Chondrocyte (in vitro differentiated cells): Measurements from ENCODE around the gene MYO5C. TPM values are rescaled to one million over a fixed set of nuclear protein-coding genes. Genes with fewer than 3 reads are reported as not detected.

ENCODE experiments used
- DNase-seq: peaks from one replicate; pipeline ENCODE4 v3.0.0; 2021; ENCODE audit warnings: mixed read lengths, low spot score
- H3K27ac Mint-ChIP-seq: one replicate; pipeline ENCODE4 v1.8.0; 2021; ENCODE audit warnings: mild to moderate bottlenecking, moderate library complexity, mixed read lengths; ENCODE audit not compliant: unreplicated experiment
- H3K27me3 Mint-ChIP-seq: 2 replicates; pipeline ENCODE4 v1.8.0; 2021; ENCODE audit warnings: low read depth, mixed read lengths
- H3K36me3 Mint-ChIP-seq: 2 replicates; pipeline ENCODE4 v1.8.0; 2021; ENCODE audit warnings: low read depth, mixed read lengths
- H3K4me1 Mint-ChIP-seq: 2 replicates; pipeline ENCODE4 v1.8.0; 2021; ENCODE audit warnings: low read depth, mild to moderate bottlenecking, mixed read lengths
- H3K4me3 Mint-ChIP-seq: one replicate; pipeline ENCODE4 v1.8.0; 2021; ENCODE audit warnings: mild to moderate bottlenecking, moderate library complexity, mixed read lengths; ENCODE audit not compliant: unreplicated experiment
- H3K9me3 Mint-ChIP-seq: 2 replicates; pipeline ENCODE4 v1.8.0; 2021; ENCODE audit warnings: low read depth, mixed read lengths
- total RNA-seq: library from RNA; stranded (reverse); gene quantifications from 3 replicates; pipeline ENCODE4 v1.2.1, GENCODE V29; 2021
- TF ChIP-seq, protein P1 (sequence below): fragments of 200-600 bp; sonication (generic); IDR thresholded peaks from 2 replicates; pipeline ENCODE4 v1.5.0; 2021; ENCODE audit warnings: antibody characterized with exemption, mild to moderate bottlenecking, moderate library complexity

MYO5C gene
- total RNA-seq, 1 donor from 2014 or later = 1.4 TPM

DNA sequence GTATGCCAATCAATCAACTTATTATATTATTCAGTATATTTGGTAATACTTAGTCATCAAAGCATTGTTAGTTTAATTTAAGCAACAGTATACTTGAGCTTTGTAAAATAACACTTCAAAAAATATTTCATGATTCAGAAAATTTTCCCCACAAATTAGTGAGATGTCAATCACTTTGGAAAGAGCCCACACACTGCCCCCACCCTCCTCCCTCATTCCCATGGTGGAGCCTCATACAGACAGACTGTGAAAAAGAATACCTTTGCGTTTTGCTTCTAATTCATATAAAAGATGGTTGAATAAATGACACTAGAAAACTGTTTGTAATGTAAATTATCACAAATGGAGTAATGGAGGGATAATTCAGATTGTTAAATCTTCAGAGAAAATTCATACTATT lies 43.3 kb upstream of the MYO5C start:
- no peak for DNase-seq
- H3K27me3 Mint-ChIP-seq = no peaks in the 10 kb centered on the region
- no peak overlapping the region for H3K27ac Mint-ChIP-seq
- TF ChIP-seq, protein P1, sequence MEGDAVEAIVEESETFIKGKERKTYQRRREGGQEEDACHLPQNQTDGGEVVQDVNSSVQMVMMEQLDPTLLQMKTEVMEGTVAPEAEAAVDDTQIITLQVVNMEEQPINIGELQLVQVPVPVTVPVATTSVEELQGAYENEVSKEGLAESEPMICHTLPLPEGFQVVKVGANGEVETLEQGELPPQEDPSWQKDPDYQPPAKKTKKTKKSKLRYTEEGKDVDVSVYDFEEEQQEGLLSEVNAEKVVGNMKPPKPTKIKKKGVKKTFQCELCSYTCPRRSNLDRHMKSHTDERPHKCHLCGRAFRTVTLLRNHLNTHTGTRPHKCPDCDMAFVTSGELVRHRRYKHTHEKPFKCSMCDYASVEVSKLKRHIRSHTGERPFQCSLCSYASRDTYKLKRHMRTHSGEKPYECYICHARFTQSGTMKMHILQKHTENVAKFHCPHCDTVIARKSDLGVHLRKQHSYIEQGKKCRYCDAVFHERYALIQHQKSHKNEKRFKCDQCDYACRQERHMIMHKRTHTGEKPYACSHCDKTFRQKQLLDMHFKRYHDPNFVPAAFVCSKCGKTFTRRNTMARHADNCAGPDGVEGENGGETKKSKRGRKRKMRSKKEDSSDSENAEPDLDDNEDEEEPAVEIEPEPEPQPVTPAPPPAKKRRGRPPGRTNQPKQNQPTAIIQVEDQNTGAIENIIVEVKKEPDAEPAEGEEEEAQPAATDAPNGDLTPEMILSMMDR = no peak
- peaks cover 27% of the 10 kb centered on the region for H3K4me1 Mint-ChIP-seq
- H3K9me3 Mint-ChIP-seq = no peaks in the 10 kb centered on the region
- peaks cover 6% of the 10 kb centered on the region for H3K36me3 Mint-ChIP-seq
- H3K4me3 Mint-ChIP-seq = no peak overlapping the region

DNA sequence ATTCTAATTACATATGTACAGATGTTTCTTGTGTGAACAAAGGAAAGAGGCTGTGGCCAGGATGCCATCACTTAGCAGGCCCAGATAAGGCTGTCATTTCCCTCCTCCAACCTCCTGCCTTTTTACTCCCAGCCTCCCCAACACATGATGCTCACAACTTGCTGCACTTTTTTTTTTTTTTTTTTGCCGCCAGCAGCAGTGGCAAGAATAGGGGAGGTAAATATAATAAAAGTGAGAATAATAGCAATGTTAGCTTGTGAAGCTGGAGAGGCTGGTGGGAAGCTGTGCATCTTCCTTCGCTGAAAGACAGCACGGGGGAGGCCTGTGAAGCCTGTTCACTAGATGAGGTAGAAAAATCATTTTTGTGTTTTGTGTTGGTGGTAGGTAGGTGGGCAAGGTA lies 42.5 kb upstream of the MYO5C start:
- Mint-ChIP-seq H3K27ac (no peak overlapping the region), H3K36me3 (peaks cover 6% of the 10 kb centered on the region)

DNA sequence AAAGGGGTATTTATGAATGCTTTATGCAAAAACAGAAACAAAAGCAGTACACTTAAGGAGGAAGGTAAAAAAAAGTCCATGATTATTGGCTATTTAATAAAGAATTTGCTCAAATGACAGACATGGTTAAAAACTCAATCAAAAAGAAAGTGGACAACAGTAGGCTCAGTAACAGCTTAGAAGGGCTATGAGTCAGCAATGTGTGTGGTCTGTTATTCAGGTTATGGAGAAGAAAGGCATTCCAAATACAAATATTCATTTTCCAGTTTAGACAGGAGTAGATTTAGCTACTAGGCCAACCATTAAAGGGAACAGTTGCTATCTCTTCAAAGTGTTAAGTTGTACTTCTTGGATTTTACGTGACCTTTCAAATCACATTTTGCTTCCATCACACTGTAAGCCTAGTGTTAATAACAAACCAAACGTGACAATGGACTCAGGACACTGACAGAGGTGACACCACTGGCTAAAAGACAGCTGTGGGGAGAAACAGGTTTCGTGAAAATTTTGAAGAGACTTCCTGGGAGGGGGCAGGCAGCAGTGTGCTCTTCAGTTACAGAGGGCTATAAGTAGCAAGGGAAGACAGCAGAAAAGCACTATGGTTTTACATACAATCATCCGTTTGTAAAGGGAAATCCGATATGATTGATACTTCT lies 41.7 kb upstream of the MYO5C start:
- DNase-seq = no peak
- H3K4me3 Mint-ChIP-seq = no peak overlapping the region
- no peaks in the 10 kb centered on the region for H3K9me3 Mint-ChIP-seq
- peak overlapping the region; percentile 82 for H3K27ac Mint-ChIP-seq
- H3K4me1 Mint-ChIP-seq = peaks cover 27% of the 10 kb centered on the region
- H3K36me3 Mint-ChIP-seq = peaks cover 5% of the 10 kb centered on the region
- no peaks in the 10 kb centered on the region for H3K27me3 Mint-ChIP-seq
- TF ChIP-seq, protein P1 = no peak

More for the DNA sequence above, 42.5 kb upstream of the MYO5C start:
- H3K4me3 Mint-ChIP-seq = no peak overlapping the region
- H3K4me1 Mint-ChIP-seq = peaks cover 25% of the 10 kb centered on the region
- H3K27me3 Mint-ChIP-seq = no peaks in the 10 kb centered on the region
- DNase-seq = no peak
- no peaks in the 10 kb centered on the region for H3K9me3 Mint-ChIP-seq
- TF ChIP-seq, protein P1 = no peak

DNA sequence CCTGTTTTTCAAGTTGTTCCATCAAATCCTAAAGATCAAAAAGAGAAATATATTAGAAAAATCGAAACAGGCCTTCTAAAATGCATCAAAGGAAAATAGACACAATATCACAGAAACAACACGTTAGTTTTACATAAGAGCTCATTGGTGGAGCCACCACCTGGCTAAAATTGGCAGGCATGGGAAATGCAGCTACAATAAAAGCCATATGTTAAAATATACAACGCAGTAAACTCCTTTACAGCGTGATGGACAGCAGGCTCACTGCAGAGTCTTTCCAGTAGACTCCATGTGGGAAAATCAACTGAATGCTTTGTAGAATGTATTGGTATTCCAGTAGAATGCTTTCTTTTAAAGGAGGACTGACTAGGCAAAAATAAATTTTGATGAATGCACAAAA lies 40.9 kb upstream of the MYO5C start:
- H3K27ac Mint-ChIP-seq = peak overlapping the region; percentile 5
- no peaks in the 10 kb centered on the region for H3K27me3 Mint-ChIP-seq
- H3K36me3 Mint-ChIP-seq = peaks cover 5% of the 10 kb centered on the region
- peaks cover 29% of the 10 kb centered on the region for H3K4me1 Mint-ChIP-seq
- H3K4me3 Mint-ChIP-seq = no peak overlapping the region
- no peaks in the 10 kb centered on the region for H3K9me3 Mint-ChIP-seq
- TF ChIP-seq, protein P1 = peak; percentile 45
- DNase-seq = no peak

DNA sequence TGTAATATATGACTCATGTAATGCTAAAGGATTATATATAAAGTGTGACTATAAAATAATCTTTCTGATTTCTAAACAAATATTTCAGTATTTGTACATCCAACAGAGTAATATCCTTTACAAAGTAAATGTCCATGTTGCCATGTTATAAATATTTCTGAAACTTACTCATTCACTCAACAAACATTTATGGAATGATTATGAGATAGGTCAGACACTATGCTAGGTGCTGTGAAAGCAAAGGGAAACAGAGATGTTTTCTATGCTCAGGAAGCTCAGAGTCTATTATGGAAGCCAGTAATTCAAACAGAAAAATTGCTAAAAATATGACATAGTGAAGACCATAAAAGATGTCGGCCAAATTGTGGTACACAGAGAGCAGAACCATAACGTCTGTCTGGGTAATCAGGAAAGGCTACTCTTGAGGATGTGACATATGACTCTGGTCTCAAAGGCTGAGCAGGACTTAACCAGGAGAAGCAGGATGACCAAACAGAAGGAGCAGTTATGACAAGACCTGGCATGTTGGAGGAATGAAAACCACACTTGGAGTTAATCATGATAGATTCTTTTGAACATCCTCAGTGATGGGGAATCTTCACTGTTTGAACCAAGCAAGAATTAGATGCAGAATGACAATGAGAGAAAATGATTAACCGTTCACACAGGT lies 39.0 kb upstream of the MYO5C start:
- TF ChIP-seq, protein P1 = no peak
- Mint-ChIP-seq H3K36me3 (peaks cover 8% of the 10 kb centered on the region), H3K4me1 (peaks cover 30% of the 10 kb centered on the region), H3K9me3 (no peaks in the 10 kb centered on the region), H3K27me3 (no peaks in the 10 kb centered on the region), H3K4me3 (no peak overlapping the region), H3K27ac (peak overlapping the region; percentile 84)
- DNase-seq = no peak
